ENCODE results near the gene ETNK1.
"Not testable (repeated sequence)": the region's sequence is repeated elsewhere in the genome, so short reads cannot be mapped to it uniquely, and the experiment has no call there.

ETNK1 gene

DNA sequence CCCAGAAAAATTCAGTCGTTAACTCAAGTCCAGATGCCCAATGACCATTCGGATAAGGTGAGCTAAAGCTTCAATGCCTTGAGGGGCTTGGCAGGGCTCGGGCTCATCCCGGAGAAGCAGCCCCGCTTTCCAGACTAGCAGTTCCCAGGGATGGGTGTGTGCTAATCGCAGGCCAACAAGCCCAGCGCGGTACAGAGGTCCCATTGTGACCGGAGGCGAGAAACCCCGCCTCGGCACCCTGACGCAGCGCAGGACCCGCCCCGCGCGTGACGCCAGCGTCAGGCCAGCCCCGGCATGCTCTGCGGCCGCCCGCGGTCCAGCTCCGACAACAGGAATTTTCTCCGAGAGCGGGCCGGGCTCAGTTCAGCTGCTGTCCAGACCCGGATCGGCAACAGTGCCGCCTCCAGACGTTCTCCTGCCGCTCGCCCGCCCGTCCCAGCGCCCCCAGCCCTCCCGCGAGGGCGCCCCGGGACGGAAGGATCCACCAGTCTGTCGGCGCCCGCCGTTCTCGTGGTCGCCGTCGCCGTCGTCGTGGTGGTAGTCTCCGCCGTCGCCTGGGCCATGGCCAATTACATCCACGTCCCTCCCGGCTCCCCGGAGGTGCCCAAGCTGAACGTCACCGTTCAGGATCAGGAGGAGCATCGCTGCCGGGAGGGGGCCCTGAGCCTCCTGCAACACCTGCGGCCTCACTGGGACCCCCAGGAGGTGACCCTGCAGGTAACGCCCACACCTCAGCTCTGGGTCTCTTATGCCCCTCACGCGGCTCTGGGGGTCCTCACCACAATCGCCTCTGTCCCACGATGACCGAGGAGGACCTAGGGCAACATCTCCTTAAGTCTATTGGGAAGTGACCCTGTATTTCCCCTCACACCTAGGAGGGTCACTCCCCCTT lies at the start of gene ETNK1:
TSS of gene ETNK1 (plus strand) at position 302 of the 892 bp plus-strand sequence. CDS start at position 562, 260 bp downstream.
- peak; percentile 97 for DNase-seq (ENCODE audit: low spot score)

- no peak for DNase-seq (ENCODE audit: low spot score)
Measured at GRCh38 chr12:22576065-22576464, 48.9 kb upstream of the ETNK1 start.

DNA sequence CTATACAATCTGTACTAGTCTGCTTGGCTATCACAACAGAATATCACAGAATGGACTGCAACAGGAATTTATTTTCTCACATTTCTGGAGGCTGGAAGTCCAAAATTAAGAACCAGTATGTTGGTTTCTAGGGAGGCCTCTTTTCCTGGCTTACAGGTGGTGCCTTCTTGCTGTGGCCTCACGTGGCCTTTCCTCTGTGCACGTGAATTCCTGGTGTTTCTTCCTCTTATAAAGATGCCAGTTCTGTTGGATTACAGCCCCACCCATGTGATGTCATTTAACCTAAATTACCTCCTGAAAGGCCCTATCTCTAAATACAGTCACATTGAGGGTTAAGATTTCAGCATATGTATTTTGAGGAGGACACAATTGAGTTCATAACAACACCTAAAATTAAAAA lies 48.5 kb upstream of the ETNK1 start:
- no peak for DNase-seq (ENCODE audit: low spot score)

DNA sequence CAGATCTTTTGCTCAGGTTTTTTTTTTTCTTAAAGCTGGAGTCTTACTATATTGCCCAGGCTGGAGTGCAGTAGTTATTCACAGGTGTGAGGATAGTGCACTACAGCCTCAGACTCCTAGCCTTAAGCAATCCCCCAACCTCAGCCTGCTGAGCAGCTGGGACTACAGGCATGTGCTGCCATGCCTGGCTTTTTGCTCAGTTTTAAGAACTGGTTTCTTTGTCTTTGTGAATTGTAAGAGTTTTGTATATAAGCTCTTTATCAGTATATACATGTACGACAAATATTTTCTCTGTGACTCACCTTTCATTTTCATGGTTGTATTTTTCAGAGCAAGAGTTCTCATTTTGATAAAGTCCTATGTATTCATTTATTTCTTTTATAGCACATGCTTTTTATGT lies 47.3 kb upstream of the ETNK1 start:
- no peak for DNase-seq (ENCODE audit: low spot score)

DNA sequence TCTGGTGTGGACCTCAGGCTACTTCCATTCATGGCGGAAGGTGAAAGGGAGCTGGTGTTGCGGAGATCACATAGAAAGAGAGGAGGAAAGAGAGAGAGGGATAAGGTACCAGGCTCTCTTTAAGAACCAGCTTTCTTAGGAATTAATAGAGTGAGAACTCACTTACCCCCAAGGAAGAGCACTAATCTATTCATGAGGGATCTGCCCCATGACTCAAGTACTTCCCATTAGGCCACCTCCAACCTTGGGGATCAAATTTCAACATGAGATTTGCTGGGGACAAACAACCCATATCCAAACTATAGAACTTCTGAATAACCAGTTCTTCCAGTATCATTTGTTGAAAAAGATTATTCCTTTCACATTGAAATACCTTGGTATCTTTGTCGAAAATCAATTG lies 46.6 kb upstream of the ETNK1 start:
- no peak for DNase-seq (ENCODE audit: low spot score)

DNA sequence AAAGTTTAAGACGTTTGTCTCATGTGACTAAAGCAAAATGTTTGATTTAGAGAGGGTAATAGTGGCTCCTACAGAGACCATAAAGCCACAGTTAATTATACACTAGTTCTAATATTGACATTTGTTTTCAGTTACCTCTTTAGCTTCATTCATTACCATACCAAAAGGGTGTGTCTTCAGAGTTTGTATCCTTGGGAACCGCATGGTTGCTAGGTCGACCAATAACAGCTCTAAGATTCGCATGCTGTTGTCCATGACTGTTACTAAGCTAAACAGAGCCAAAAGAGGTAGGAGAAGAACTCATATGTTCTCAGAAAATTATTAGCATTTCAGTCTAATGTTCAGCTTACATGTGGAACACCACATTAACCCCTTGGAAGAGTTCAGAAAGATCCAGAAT lies 36.2 kb upstream of the ETNK1 start:
- peak; percentile 12 for DNase-seq (ENCODE audit: low spot score)

DNA sequence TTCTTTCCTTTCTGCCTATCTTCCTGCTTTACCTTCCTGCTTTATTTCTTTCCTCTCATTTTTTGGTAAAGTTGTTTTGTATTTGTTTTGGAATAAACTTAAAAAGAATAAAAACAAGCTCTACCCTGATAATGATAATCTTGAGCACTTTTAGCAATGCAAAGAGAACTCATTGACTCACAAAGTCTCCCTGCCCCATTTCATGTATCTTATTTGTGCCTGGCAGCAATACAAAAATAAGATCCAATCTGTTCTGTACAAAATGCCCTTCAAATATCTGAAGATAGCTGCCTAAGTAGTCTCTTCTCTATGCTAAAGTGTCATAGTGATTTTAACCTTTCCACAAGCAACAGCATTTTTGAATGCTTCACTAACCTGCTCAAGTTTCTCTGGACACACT lies 31.1 kb upstream of the ETNK1 start:
- no peak for DNase-seq (ENCODE audit: low spot score)

- DNase-seq (ENCODE audit: low spot score): not testable (repeated sequence)
Measured at GRCh38 chr12:22597539-22597938, 27.4 kb upstream of the ETNK1 start.

GRCh38 chr12:22598141-22598762 lies 26.7 kb upstream of the ETNK1 start:
- no peak for DNase-seq (ENCODE audit: low spot score)

DNA sequence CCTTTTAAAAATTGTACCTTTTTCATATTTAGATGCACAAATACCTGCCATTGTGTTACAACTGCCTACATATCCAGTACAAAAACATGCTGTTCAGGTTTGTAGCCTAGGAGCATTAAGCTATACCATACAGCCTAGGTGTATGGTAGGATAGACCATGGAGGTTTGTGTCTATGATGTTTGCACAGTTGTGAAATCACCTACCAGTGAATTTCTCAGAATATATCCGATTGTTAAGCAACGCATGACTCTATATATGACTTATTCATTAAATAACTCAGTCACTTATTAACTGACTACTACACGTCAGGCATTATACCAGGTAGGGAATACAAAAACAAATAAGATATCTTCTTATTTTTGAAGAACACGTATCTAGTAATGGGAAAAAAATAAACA lies 26.2 kb upstream of the ETNK1 start:
- DNase-seq (ENCODE audit: low spot score): no peak

DNA sequence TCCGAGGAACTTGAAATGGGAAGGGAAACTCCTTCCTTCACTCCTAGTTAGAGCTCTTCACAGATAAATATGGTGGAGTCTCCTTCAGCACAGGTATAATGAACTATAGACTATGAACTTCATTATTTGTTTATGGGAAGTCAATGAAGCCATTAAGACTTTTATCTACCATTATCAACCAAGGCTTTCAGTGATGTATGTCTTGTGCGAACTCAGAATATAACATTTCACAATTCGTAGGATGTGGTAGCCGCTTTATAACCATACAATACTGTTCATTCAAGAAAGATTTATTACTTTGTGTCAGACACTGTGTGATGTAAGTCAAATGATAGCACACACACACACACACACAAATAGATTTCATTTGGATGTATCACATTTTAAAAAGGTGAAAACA lies 24.8 kb upstream of the ETNK1 start:
- no peak for DNase-seq (ENCODE audit: low spot score)

DNA sequence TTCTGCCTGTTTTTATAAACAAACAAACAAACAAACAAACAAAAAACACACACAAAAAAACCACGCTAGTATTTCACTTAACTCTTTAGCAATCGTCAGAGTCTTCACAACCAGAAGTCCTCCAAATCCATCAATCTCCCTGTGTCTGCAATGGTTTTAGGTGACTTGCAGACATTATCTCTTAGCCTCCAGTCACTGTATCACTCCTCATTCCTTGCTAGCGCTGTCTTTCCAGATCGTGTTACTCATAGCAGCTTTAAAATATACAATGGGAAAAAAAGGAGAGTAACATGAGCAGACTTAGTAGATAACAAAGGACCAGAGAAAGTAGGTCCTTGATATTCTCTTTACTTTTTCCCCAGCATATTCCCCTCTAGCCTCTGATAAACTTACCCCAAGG lies 15.5 kb upstream of the ETNK1 start:
- no peak for DNase-seq (ENCODE audit: low spot score)

DNA sequence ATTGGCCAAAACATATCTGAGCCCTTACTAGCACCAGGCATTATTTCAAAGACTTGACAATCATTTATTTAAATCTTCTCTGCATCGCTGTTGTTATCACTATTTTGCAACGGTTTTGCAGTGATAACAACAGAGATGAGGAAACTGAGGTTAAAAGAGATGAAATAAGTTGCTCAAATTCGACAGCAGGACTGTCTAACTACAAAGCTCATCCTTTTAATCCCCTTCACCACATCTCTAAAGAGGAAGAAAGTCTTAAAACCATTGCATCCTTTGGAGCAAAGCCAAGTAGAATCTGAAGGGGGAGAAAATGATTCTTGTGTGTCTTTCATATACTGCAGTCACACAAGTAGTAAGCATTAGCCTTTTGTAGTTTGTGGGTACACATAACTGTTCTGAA lies 14.8 kb upstream of the ETNK1 start:
- DNase-seq (ENCODE audit: low spot score): no peak

- not testable (repeated sequence) for DNase-seq (ENCODE audit: low spot score)
Measured at GRCh38 chr12:22612822-22613221, 12.1 kb upstream of the ETNK1 start.

GRCh38 chr12:22615963-22616501 lies 8.9 kb upstream of the ETNK1 start:
- DNase-seq (ENCODE audit: low spot score): no peak

GRCh38 chr12:22617630-22618029 lies 7.3 kb upstream of the ETNK1 start:
- DNase-seq (ENCODE audit: low spot score): no peak

- no peak for DNase-seq (ENCODE audit: low spot score)
Measured at GRCh38 chr12:22624548-22624869, 462 bp upstream of the ETNK1 start.

GRCh38 chr12:22625762-22626294 lies 857 bp downstream of the ETNK1 start:
- DNase-seq (ENCODE audit: low spot score): peak; percentile 22

DNA sequence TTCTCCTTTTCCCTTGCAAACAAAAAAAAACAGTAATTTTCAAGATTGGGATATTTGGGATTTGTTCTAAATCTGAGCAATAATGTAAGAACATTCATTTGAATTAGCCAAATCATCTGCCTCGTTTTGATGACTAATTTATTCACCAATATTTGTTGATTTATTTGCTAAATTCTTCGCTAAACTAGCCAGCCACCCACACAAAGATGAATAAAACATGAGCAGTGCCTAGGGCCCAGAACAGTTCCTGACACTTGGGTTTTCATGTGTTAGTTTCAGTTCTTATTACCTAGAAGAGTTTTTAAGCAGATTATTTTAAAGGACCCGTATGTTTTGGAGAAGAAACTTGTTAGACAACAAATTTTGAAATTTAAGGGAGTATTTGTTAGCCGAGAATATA lies 1.4 kb downstream of the ETNK1 start:
- DNase-seq (ENCODE audit: low spot score): peak; percentile 15

DNA sequence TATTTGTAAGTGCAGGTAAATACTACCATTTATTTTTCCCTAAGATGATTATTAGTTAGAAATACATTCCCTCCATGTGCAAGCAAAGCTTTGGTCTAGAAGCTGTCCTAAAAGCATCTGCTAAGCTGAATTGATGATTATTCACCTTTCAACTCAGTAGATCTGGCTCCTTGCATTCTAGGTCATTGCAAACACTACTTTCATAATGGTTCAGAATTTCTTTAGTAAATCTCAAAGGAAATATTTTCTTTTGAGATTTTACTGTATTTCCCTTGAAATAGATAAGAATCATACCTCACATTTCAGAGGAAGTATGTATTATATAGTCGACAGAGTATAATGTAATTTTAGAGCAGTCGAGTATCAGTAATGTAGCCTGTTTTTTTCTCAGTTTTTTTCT lies 2.4 kb downstream of the ETNK1 start:
- DNase-seq (ENCODE audit: low spot score): no peak

GRCh38 chr12:22628228-22628627 lies 3.3 kb downstream of the ETNK1 start:
- DNase-seq (ENCODE audit: low spot score): no peak

DNA sequence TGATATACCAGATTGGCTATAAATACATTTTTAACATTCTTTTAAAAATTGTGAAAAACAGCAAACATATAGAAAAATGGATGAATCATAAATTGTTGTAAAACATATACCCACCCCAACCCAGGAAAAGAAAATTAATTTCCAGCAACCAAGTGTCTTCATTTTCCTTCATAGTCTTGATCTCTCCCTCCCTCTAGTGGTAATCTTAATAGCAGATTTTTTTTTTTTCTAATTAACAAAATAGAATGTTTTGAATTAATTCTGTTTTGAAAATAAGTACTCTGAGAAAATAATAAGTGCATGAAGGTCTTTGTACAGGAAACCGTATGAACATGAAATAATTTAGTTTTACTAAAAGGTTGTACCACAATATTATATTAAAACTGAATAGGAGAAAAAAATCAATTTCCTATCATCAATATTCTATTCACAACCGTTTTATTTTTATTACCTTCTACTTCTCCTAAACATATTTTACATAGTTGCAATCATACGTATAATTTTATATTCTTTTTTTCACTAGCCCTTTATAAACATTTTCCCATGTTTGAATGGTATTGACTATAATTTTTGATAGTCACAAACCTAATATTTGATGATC lies 7.0 kb downstream of the ETNK1 start:
- peak; percentile 22 for DNase-seq (ENCODE audit: low spot score)

DNA sequence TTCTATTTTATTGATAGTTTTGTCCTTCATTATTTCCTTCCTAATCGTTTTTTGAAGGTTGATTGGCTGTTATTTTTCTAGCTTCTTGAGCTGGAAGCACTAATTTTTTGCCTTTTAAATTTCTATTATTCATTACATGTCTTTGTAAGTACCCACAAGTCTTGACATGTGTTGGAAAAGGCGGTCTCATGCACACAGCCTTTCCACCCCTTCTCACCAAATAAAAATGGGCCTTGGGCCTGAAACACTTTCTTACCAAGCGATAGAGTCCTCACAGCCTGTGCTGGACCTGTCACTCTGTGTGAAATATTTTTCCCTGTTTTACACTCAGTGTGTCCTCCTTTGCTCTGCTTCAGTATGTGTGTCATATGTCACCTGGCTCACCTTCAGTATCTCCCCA lies 9.9 kb downstream of the ETNK1 start:
- DNase-seq (ENCODE audit: low spot score): no peak

Data from AG20443 (cell line).